CD4-positive, alpha-beta memory T cell (primary cell): ENCODE results near the gene IRF5. TPM values are rescaled to one million over a fixed set of nuclear protein-coding genes. Genes with fewer than 3 reads are reported as not detected.

ENCODE experiments used
- CTCF ChIA-PET: fragments of 350-600 bp; sonication (Branson Sonifier 250); formaldehyde crosslinking; loops from one replicate; lab custom pipeline; 2021; ENCODE audit warnings: inconsistent platforms; ENCODE audit not compliant: partially characterized antibody; lab: Charles Lee
- POLR2A ChIA-PET: fragments of 350-600 bp; sonication (Branson Sonifier 250); formaldehyde crosslinking; loops from one replicate; lab custom pipeline; 2021; ENCODE audit not compliant: partially characterized antibody; lab: Charles Lee
- DNase-seq, 5 donors: peaks; one replicate each; pipeline versions ENCODE4 v3.0.0 to v3.0.0-alpha.2; 2020 to 2022; ENCODE audit warnings: mixed read lengths in 1 of 5
- H3K27ac ChIP-seq: one replicate; pipeline ENCODE4 v1.7.0; 2013; ENCODE audit warnings: low read depth, low read length
- H3K27me3 ChIP-seq: 2 replicates; pipeline ENCODE4 v1.7.0; 2013; ENCODE audit warnings: mild to moderate bottlenecking, low read length, moderate library complexity; ENCODE audit not compliant: insufficient read depth
- H3K36me3 ChIP-seq: 2 replicates; pipeline ENCODE4 v1.7.0; 2013; ENCODE audit warnings: mild to moderate bottlenecking, low read length, moderate library complexity; ENCODE audit not compliant: insufficient read depth
- H3K4me1 ChIP-seq: 2 replicates; pipeline ENCODE4 v1.7.0; 2013; ENCODE audit warnings: mild to moderate bottlenecking, low read length, moderate library complexity; ENCODE audit not compliant: insufficient read depth
- H3K4me3 ChIP-seq, 2 donors: one replicate each; pipeline ENCODE4 v1.7.0; 2013; ENCODE audit warnings: low read length in 2 of 2, mild to moderate bottlenecking in 1 of 2
- H3K9me3 ChIP-seq, 2 donors: one replicate each; pipeline ENCODE4 v1.7.0; 2013; ENCODE audit warnings: low read length in 2 of 2, control low read depth in 1 of 2; ENCODE audit not compliant: control insufficient read depth in 1 of 2
- H3K27ac Mint-ChIP-seq, 7 donors: one replicate each; pipeline ENCODE4 v1.8.0; 2020 to 2021; ENCODE audit warnings: mixed read lengths in 7 of 7, mild to moderate bottlenecking in 6 of 7, inconsistent platforms in 3 of 7, moderate library complexity in 3 of 7
- H3K27me3 Mint-ChIP-seq, 2 donors: one replicate each; pipeline ENCODE4 v1.8.0; 2020 to 2021; ENCODE audit warnings: mixed read lengths in 2 of 2
- H3K36me3 Mint-ChIP-seq, 2 donors: one replicate each; pipeline ENCODE4 v1.8.0; 2020 to 2021; ENCODE audit warnings: mixed read lengths in 2 of 2, inconsistent platforms in 1 of 2, mild to moderate bottlenecking in 1 of 2
- H3K4me1 Mint-ChIP-seq, 4 donors: one replicate each; pipeline ENCODE4 v1.8.0; 2020 to 2021; ENCODE audit warnings: mixed read lengths in 4 of 4, mild to moderate bottlenecking in 1 of 4
- H3K4me3 Mint-ChIP-seq, 8 donors: one replicate each; pipeline ENCODE4 v1.8.0; 2020 to 2021; ENCODE audit warnings: mixed read lengths in 8 of 8, mild to moderate bottlenecking in 7 of 8, moderate library complexity in 6 of 8, inconsistent platforms in 3 of 8
- H3K9me3 Mint-ChIP-seq, 8 donors: one replicate each; pipeline ENCODE4 v1.8.0; 2020 to 2021; ENCODE audit warnings: mixed read lengths in 8 of 8, mild to moderate bottlenecking in 5 of 8, inconsistent platforms in 3 of 8, moderate library complexity in 1 of 8
- intact Hi-C: fragments of 100-400 bp; cut with micrococcal nuclease; formaldehyde crosslinking; loops from one replicate; pipeline ENCODE4 v1.15.1; 2023
- polyA plus RNA-seq, 2 donors: library from polyadenylated mRNA; unstranded; fragments of 300-500 nt; fragmentation: Illumina TruSeq; gene quantifications; one replicate each; pipeline ENCODE4 v1.2.3, GENCODE V29; 2021
- total RNA-seq, 2 experiments: library from RNA; stranded (reverse); gene quantifications; one replicate each; pipeline ENCODE4 v1.2.3, GENCODE V29; 2021

Gene IRF5
- total and polyA plus RNA-seq, 4 experiments from 2014 or later: 7.2 to 27.8 (median 11.8) TPM

- intact Hi-C loops: no loop called here
- Mint-ChIP-seq H3K27me3 (no peaks in the 10 kb centered on the region), H3K4me3 (no peak overlapping the region), H3K9me3 (no peaks in the 10 kb centered on the region), H3K36me3 (peaks cover 0 to 35% of the 10 kb centered on the region in 2 donors), H3K27ac (peak overlapping the region in 2 of 7 donors; percentile 13 to 36), H3K4me1 (peaks cover 0 to 2% (median 0%) of the 10 kb centered on the region in 4 donors)
- no peaks in the 10 kb centered on the region for H3K4me1 ChIP-seq
- H3K4me3 ChIP-seq: no peak overlapping the region
- H3K27me3 ChIP-seq: no peaks in the 10 kb centered on the region
- H3K36me3 ChIP-seq: peaks cover 12% of the 10 kb centered on the region
- ChIA-PET POLR2A (interaction anchor here (1.0 to 2.2 kb wide), 3 partner anchors 8 to 15 kb away, joined by 3 to 10 read pairs (median 4); no protein-coding TSS in a partner anchor), CTCF (interaction anchor here (0.9 to 4.0 kb wide), 6 partner anchors 9 to 48 kb away, joined by 3 to 14 read pairs (median 4); no protein-coding TSS in a partner anchor)
- no peak overlapping the region for H3K27ac ChIP-seq
- DNase-seq: no peak
- no peaks in the 10 kb centered on the region for H3K9me3 ChIP-seq
These were observed 10.7 kb downstream of the IRF5 start for GRCh38 chr7:128948312-128948973.

- H3K4me3 ChIP-seq: no peak overlapping the region
- H3K27ac ChIP-seq: no peak overlapping the region
- no peaks in the 10 kb centered on the region for H3K9me3 ChIP-seq
- ChIA-PET CTCF (interaction anchor here (1.1 to 4.0 kb wide), 3 partner anchors 9 to 46 kb away, joined by 3 to 14 read pairs (median 11); no protein-coding TSS in a partner anchor), POLR2A (interaction anchor here (1.1 kb wide), 1 partner anchor 9 kb away, joined by 3 read pairs; no protein-coding TSS in a partner anchor)
- intact Hi-C loops: no loop called here
- H3K27me3 ChIP-seq: no peaks in the 10 kb centered on the region
- no peak for DNase-seq
- Mint-ChIP-seq H3K4me3 (no peak overlapping the region), H3K36me3 (peaks cover 0 to 42% of the 10 kb centered on the region in 2 donors), H3K27me3 (no peaks in the 10 kb centered on the region), H3K4me1 (peaks cover 0 to 2% (median 0%) of the 10 kb centered on the region in 4 donors), H3K9me3 (no peaks in the 10 kb centered on the region), H3K27ac (peak overlapping the region in 1 of 7 donors; percentile 57)
- H3K36me3 ChIP-seq: peaks cover 17% of the 10 kb centered on the region
- no peaks in the 10 kb centered on the region for H3K4me1 ChIP-seq
These were observed 11.4 kb downstream of the IRF5 start for GRCh38 chr7:128948976-128949760.

DNA sequence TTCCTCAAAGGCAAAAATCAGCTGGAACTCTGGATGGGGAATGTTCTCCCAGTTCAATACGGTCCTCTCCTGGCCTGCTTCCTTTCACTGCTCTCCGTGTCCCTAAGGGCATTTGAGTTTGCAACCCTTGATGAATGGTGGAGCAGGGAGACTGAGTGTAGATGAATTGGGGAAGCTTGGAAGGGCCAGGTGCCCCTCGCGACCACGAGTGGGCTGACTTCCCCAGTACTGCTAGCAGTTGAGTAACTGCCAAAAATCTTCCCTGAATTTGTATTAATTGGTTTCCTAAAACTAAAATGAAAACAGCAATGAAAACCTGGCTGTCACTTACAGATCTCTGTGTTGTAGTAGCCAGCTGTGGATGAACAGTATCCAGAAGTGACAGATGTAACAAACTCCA lies 13.6 kb downstream of the IRF5 start:
- ChIA-PET CTCF (interaction anchor here (1.3 to 1.4 kb wide), 2 partner anchors 11 to 141 kb away, joined by 3 to 4 read pairs; no protein-coding TSS in a partner anchor), POLR2A (no interaction called here)
- Histone ChIP-seq H3K27me3 (no peaks in the 10 kb centered on the region), H3K4me1 (no peaks in the 10 kb centered on the region), H3K9me3 (no peaks in the 10 kb centered on the region), H3K36me3 (peaks cover 28% of the 10 kb centered on the region), H3K4me3 (no peak overlapping the region), H3K27ac (no peak overlapping the region)
- Mint-ChIP-seq H3K27me3 (no peaks in the 10 kb centered on the region), H3K4me3 (no peak overlapping the region), H3K36me3 (peaks cover 9 to 61% of the 10 kb centered on the region in 2 donors), H3K9me3 (no peaks in the 10 kb centered on the region), H3K4me1 (peaks cover 0 to 2% (median 0%) of the 10 kb centered on the region in 4 donors), H3K27ac (peak overlapping the region in 4 of 7 donors; percentile 4 to 47 (median 18))
- no peak for DNase-seq
- intact Hi-C loops: no loop called here

DNA sequence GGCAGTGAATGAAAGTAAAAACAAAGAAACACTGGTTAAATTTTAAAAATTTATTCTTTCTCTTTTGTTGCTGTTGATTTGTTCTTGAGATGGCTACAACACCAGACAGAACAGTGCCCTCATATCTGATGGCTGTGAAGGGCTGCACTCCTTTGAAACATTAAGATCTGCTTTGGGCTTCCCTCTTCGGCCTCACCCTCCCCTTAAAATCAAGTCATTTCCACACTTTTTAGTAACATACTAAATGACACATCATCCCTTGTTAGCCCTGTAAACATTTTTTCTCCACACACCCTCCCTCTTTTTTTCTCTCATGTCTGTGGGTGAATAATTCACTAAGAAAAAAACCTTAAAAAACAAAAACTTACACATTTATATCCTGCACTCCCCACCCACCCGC lies 16.4 kb downstream of the IRF5 start:
- no peaks in the 10 kb centered on the region for H3K9me3 ChIP-seq
- no peaks in the 10 kb centered on the region for H3K4me1 ChIP-seq
- no peak overlapping the region for H3K4me3 Mint-ChIP-seq
- intact Hi-C loops: no loop called here
- H3K4me1 Mint-ChIP-seq: peaks cover 0 to 2% (median 0%) of the 10 kb centered on the region in 4 donors
- H3K27ac ChIP-seq: no peak overlapping the region
- ChIA-PET CTCF (interaction anchor here (0.6 to 1.0 kb wide), 2 partner anchors 91 to 138 kb away, joined by 3 read pairs; no protein-coding TSS in a partner anchor), POLR2A (interaction anchor here (1.0 kb wide), 1 partner anchor 10 kb away, joined by 3 read pairs; no protein-coding TSS in a partner anchor)
- no peak for DNase-seq
- H3K9me3 Mint-ChIP-seq: no peaks in the 10 kb centered on the region
- H3K4me3 ChIP-seq: no peak overlapping the region
- H3K27ac Mint-ChIP-seq: peak overlapping the region in 5 of 7 donors; percentile 31 to 81 (median 60)
- H3K36me3 ChIP-seq: peaks cover 39% of the 10 kb centered on the region
- no peaks in the 10 kb centered on the region for H3K27me3 Mint-ChIP-seq
- no peaks in the 10 kb centered on the region for H3K27me3 ChIP-seq
- peaks cover 31 to 75% of the 10 kb centered on the region in 2 donors for H3K36me3 Mint-ChIP-seq

DNA sequence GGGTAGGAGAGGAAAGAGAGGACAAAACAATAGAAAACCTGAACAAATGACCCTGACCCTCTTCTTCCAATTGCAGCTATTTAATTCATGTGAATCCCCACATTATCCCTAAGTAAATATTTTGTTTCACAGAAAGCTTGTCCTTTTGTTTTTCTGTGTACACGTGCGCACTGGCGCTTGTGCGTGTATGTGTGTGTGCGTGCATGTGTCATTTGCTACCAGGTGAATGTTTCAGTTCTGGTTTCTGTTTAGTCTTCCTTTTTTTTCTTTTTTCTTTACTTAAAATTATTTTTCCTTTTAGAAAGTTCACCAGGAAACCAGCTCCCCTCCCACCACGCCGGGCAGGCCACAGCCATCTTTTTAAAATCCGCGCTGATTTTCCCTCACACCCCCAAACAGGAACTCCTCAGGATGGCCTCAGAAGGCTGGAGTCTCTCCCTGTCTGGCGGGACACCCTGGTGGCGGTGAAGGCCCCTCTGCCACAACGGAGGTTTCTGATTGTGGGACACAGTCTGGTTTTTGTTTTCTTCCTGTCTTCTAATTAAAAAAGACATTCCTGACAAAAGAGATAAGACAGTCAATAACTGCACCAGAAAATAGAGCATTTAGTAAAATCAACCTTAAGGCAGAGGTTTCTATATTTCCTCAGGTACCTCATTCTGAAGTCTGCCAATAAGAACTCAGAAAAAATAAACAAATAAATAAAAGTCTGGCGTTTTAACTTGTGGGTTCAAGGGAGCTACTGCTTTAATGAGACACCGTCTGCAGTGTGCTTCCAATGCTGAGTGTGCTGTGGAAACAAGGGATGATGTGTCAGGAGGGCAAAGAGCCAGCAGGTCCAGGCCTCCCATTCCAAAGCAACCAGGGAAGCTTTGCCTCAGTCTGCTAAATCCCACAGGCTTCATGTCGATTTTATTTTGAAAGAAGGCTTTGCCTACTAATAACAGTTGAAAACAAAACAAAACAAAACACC lies 17.4 kb downstream of the IRF5 start:
- peaks cover 48% of the 10 kb centered on the region for H3K36me3 ChIP-seq
- H3K4me3 Mint-ChIP-seq: no peak overlapping the region
- no peaks in the 10 kb centered on the region for H3K4me1 Mint-ChIP-seq
- intact Hi-C loops: no loop called here
- H3K4me1 ChIP-seq: no peaks in the 10 kb centered on the region
- POLR2A ChIA-PET: no interaction called here
- H3K27me3 ChIP-seq: no peaks in the 10 kb centered on the region
- CTCF ChIA-PET: interaction anchor here (0.6 kb wide), 1 partner anchor 90 kb away, joined by 3 read pairs; no protein-coding TSS in a partner anchor
- no peaks in the 10 kb centered on the region for H3K9me3 Mint-ChIP-seq
- H3K9me3 ChIP-seq: no peaks in the 10 kb centered on the region
- no peak for DNase-seq
- peak overlapping the region in 4 of 7 donors; percentile 27 to 64 (median 33) for H3K27ac Mint-ChIP-seq
- H3K27ac ChIP-seq: no peak overlapping the region
- no peaks in the 10 kb centered on the region for H3K27me3 Mint-ChIP-seq
- peaks cover 33 to 83% of the 10 kb centered on the region in 2 donors for H3K36me3 Mint-ChIP-seq
- no peak overlapping the region for H3K4me3 ChIP-seq

DNA sequence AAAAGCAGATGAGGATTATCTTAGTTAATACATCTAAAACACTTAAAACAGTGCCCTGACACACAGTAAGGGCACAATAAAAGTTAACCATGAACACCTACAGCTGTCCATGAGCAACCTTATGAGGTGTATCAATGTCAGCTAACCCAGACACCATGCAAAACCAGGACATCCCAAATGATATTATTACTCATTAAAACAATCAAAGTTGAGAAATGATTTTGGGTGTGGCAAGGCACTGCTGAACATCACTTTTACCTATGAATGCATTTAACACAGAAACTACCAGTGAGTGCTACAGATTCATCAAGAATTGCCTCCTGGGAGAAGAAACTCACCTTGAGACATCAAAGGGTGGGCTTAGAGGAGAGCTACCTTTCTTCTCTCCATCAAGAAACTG lies 18.3 kb downstream of the IRF5 start:
- POLR2A ChIA-PET: no interaction called here
- H3K27me3 ChIP-seq: no peaks in the 10 kb centered on the region
- no peaks in the 10 kb centered on the region for H3K4me1 Mint-ChIP-seq
- H3K27me3 Mint-ChIP-seq: no peaks in the 10 kb centered on the region
- no peak overlapping the region for H3K27ac ChIP-seq
- CTCF ChIA-PET: interaction anchor here (3.8 kb wide), 1 partner anchor 8 kb away, joined by 14 read pairs; no protein-coding TSS in a partner anchor
- no peaks in the 10 kb centered on the region for H3K9me3 Mint-ChIP-seq
- H3K36me3 ChIP-seq: peaks cover 49% of the 10 kb centered on the region
- H3K36me3 Mint-ChIP-seq: peaks cover 33 to 81% of the 10 kb centered on the region in 2 donors
- H3K4me1 ChIP-seq: no peaks in the 10 kb centered on the region
- H3K4me3 ChIP-seq: no peak overlapping the region
- DNase-seq: no peak
- no peak overlapping the region for H3K4me3 Mint-ChIP-seq
- H3K9me3 ChIP-seq: no peaks in the 10 kb centered on the region
- H3K27ac Mint-ChIP-seq: peak overlapping the region in 2 of 7 donors; percentile 29 to 64
- intact Hi-C loops: no loop called here
